PC-3 (cell line): ENCODE measurements around the gene SRGAP2. TPM values are rescaled to one million over a fixed set of nuclear protein-coding genes. Genes with fewer than 3 reads are reported as not detected.
"Not testable (repeated sequence)": the region's sequence is repeated elsewhere in the genome, so short reads cannot be mapped to it uniquely, and the experiment has no call there.

ENCODE experiments used
- ATAC-seq: fragments of 200-7000 bp; cut with Tn5 transposase; 2 replicates; pipeline ENCODE4 v1.9.1; 2020; ENCODE audit warnings: mild to moderate bottlenecking, moderate library complexity
- BruUV-seq: library from RNA; stranded (reverse); fragments of 400-500 nt; replicated peaks from 2 replicates; lab custom pipeline; 2021; lab: Mats Ljungman, UMichigan
- CTCF ChIA-PET: fragments of 300-600 bp; sonication (Branson Sonifier 250); formaldehyde crosslinking; loops from one replicate; lab custom pipeline; 2022; ENCODE audit warnings: antibody characterized with exemption; lab: Charles Lee
- POLR2A ChIA-PET: fragments of 300-600 bp; sonication (Branson Sonifier 250); formaldehyde crosslinking; loops from one replicate; lab custom pipeline; 2022; ENCODE audit warnings: antibody characterized with exemption; ENCODE audit not compliant: unreplicated experiment; lab: Charles Lee
- DNase-seq: peaks from one replicate; pipeline ENCODE4 v3.0.0-alpha.2; 2015
- H2AFZ ChIP-seq: fragments of 300-600 bp; sonication (generic); 2 replicates; pipeline ENCODE4 v1.6.0; 2016; ENCODE audit warnings: antibody characterized with exemption, low read length
- H3F3A ChIP-seq: fragments of 300-600 bp; sonication (generic); one replicate; pipeline ENCODE4 v1.6.0; 2017; ENCODE audit warnings: antibody characterized with exemption, low read length, control low read depth, mild to moderate bottlenecking; ENCODE audit not compliant: unreplicated experiment
- H3K27ac ChIP-seq: fragments of 300-600 bp; sonication (generic); 2 replicates; pipeline ENCODE4 v1.5.1; 2016; ENCODE audit warnings: mild to moderate bottlenecking, low read length
- H3K27me3 ChIP-seq: fragments of 300-600 bp; sonication (generic); 2 replicates; pipeline ENCODE4 v1.6.1; 2016; ENCODE audit warnings: low read length, mixed read lengths
- H3K36me3 ChIP-seq: fragments of 300-600 bp; sonication (generic); 2 replicates; pipeline ENCODE4 v1.6.1; 2016; ENCODE audit warnings: low read depth, mixed run types, low read length, mixed read lengths
- H3K4me1 ChIP-seq: fragments of 300-600 bp; sonication (generic); 2 replicates; pipeline ENCODE4 v1.5.1; 2016; ENCODE audit warnings: low read length; ENCODE audit not compliant: insufficient read depth
- H3K4me2 ChIP-seq: fragments of 300-600 bp; sonication (generic); 2 replicates; pipeline ENCODE4 v1.6.0; 2016; ENCODE audit warnings: low read length
- H3K4me3 ChIP-seq: fragments of 300-600 bp; sonication (generic); 2 replicates; pipeline ENCODE4 v1.5.1; 2016; ENCODE audit warnings: mild to moderate bottlenecking, low read length, mixed read lengths
- H3K79me2 ChIP-seq: fragments of 300-600 bp; sonication (generic); 2 replicates; pipeline ENCODE4 v1.6.1; 2017; ENCODE audit warnings: low read length, mixed read lengths
- H3K9ac ChIP-seq: fragments of 300-600 bp; sonication (generic); 2 replicates; pipeline ENCODE4 v1.6.0; 2016; ENCODE audit warnings: mild to moderate bottlenecking, low read length
- H3K9me2 ChIP-seq: fragments of 300-600 bp; sonication (generic); replicated peaks from 2 replicates; pipeline ENCODE4 v1.6.1; 2016; ENCODE audit warnings: mixed run types, low read length, mixed read lengths
- H3K9me3 ChIP-seq: fragments of 300-600 bp; sonication (generic); 2 replicates; pipeline ENCODE4 v1.6.1; 2016; ENCODE audit warnings: low read length, mixed read lengths
- H4K20me1 ChIP-seq: fragments of 300-600 bp; sonication (generic); 2 replicates; pipeline ENCODE4 v1.6.1; 2016; ENCODE audit warnings: low read length, mixed read lengths
- intact Hi-C: fragments of 100-400 bp; cut with micrococcal nuclease; formaldehyde crosslinking; loops from 2 replicates; pipeline ENCODE4 v1.9.0; 2023
- total RNA-seq: library from RNA; depleted of rRNA; stranded (reverse); fragments of >200 nt; gene quantifications from 2 replicates; pipeline ENCODE4 v1.2.3, GENCODE V29; 2014

The SRGAP2 gene
- total RNA-seq, 1 experiment from 2014 or later = 69.1 TPM

DNA sequence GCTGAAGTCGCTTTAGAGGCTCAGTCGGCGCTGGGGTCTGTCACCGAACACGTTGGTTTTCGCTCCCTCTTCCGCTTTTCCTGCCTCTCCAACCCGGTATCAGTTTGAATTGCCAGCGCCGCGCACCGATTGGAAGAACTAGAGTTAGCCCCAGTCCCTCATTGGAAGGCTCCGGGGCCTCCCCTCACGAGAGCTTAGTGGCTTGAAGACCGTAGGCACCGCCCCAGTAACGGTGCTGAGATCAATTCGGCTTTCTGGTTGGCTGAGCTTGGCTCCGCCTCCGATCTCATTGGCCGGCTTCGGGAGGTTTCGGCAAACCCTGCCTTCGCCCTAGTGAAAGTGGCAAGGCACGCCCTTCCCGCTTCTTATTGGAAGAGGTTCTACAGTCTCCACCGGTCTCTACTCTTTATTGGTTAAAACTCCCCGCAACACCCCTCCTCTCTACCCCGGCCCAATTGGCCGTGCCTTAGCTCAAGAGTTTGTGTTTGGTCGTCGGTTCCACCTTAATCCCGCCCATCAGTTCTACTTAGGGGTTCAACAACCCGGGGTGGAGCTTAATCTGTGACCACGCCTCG is 465 bp upstream of the SRGAP2 start, which contains the start of gene FAM72A:
TSS of gene FAM72A (minus strand) at position 51 of the 575 bp plus-strand sequence. CDS start 814 bp downstream, outside the sequence.
- POLR2A ChIA-PET, H3F3A ChIP-seq, H4K20me1 ChIP-seq, H3K27me3 ChIP-seq, H3K79me2 ChIP-seq, CTCF ChIA-PET, H3K27ac ChIP-seq, H3K36me3 ChIP-seq, H3K9me3 ChIP-seq, intact Hi-C loops, H3K9me2 ChIP-seq, H3K4me1 ChIP-seq, BruUV-seq: not testable (repeated sequence)
- H3K4me2 ChIP-seq = peak within 1 kb of the TSS; percentile 63
- 0 out of 2 replicates have a peak within 1 kb of the TSS, but pooled peaks have one; percentile 27 for H3K9ac ChIP-seq
- DNase-seq = peak; percentile 100
- peak; percentile 80 for ATAC-seq
- H3K4me3 ChIP-seq = peak within 1 kb of the TSS; percentile 64
- 0 out of 2 replicates have a peak within 1 kb of the TSS, but pooled peaks have one; percentile 54 for H2AFZ ChIP-seq

- POLR2A ChIA-PET = not testable (repeated sequence)
These were observed 794 bp downstream of the SRGAP2 start for GRCh38 chr1:206204159-206204511.

DNA sequence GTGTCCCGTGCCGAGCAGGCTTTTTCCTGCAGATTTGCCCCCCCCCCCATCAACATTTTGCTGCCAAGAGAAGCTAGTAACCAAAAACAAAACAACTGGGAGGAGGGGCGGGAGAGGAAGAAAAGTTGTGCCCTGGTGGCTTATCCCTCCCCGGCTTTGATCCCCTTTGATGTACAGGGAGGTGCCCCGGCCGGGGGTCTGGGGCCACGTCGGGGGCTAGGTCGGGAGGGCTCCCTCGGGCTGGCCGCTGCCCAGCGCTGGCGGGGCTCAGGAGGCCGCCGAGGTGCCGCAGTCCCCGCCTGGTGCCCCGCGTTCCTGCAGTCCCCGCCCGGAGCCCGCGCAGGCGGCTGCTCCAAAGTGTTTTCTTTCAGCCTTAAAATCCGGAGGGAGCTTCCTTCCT is 1.5 kb downstream of the SRGAP2 start:
- H4K20me1 ChIP-seq, H3K79me2 ChIP-seq, H2AFZ ChIP-seq, H3K36me3 ChIP-seq, H3K9me2 ChIP-seq, H3K27ac ChIP-seq, BruUV-seq, H3K9me3 ChIP-seq, H3K4me1 ChIP-seq, intact Hi-C loops, POLR2A ChIA-PET, H3K27me3 ChIP-seq, H3F3A ChIP-seq, H3K9ac ChIP-seq, CTCF ChIA-PET, ATAC-seq: not testable (repeated sequence)
- H3K4me3 ChIP-seq = peak overlapping the region; percentile 74
- peak overlapping the region; percentile 85 for H3K4me2 ChIP-seq
- peak; percentile 1 for DNase-seq

More at GRCh38 chr1:206204159-206204511, 794 bp downstream of the SRGAP2 start:
- H3K27me3 ChIP-seq, H3K79me2 ChIP-seq, DNase-seq, H3K9me2 ChIP-seq, H3K9ac ChIP-seq, H3K4me1 ChIP-seq, intact Hi-C loops, H4K20me1 ChIP-seq, H3K36me3 ChIP-seq, H2AFZ ChIP-seq, CTCF ChIA-PET, H3K9me3 ChIP-seq, H3K27ac ChIP-seq, BruUV-seq, H3K4me2 ChIP-seq, ATAC-seq, H3F3A ChIP-seq: not testable (repeated sequence)
- H3K4me3 ChIP-seq = peak overlapping the region; percentile 63

DNA sequence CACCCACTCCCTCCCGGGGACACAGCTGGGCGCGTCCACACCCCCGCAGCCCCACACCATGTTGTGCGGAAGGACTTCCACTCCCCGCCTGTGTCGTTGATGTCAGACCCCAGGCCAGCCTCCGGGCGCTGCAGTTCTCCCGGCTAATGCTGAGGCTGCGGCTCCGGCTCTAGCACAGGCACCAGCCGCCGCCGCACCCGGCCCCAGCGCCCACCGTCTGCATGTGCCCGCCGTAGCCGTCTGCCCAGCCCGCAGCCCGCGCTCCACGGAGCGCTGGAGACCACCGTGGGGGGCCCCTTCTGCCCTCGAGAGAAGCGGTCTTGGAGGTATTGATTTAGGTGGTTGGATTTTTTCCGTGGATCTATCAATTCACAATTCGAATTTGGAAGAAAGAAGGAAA is 2.2 kb downstream of the SRGAP2 start:
- Histone ChIP-seq H3K4me2 (peak overlapping the region; percentile 69), H3K4me3 (peak overlapping the region; percentile 61)
- H3F3A ChIP-seq, POLR2A ChIA-PET, H3K9me2 ChIP-seq, H3K79me2 ChIP-seq, H3K36me3 ChIP-seq, intact Hi-C loops, H3K27me3 ChIP-seq, H2AFZ ChIP-seq, CTCF ChIA-PET, BruUV-seq, H3K27ac ChIP-seq, H3K4me1 ChIP-seq, H3K9me3 ChIP-seq, DNase-seq, ATAC-seq, H3K9ac ChIP-seq, H4K20me1 ChIP-seq: not testable (repeated sequence)

GRCh38 chr1:206210802-206211201 is 7.5 kb downstream of the SRGAP2 start:
- intact Hi-C loops, H3K27me3 ChIP-seq, H2AFZ ChIP-seq, H3K9ac ChIP-seq, H4K20me1 ChIP-seq, H3K9me3 ChIP-seq, ATAC-seq, BruUV-seq, CTCF ChIA-PET, H3K27ac ChIP-seq, H3K36me3 ChIP-seq, POLR2A ChIA-PET, H3K4me1 ChIP-seq, H3K79me2 ChIP-seq, H3K9me2 ChIP-seq, H3K4me2 ChIP-seq, H3F3A ChIP-seq, H3K4me3 ChIP-seq: not testable (repeated sequence)
- peak; percentile 0 for DNase-seq

- H3K4me1 ChIP-seq, H3K9ac ChIP-seq, H3K79me2 ChIP-seq, H4K20me1 ChIP-seq, H3F3A ChIP-seq, H3K27me3 ChIP-seq, DNase-seq, BruUV-seq, ATAC-seq, H3K9me2 ChIP-seq, CTCF ChIA-PET, H2AFZ ChIP-seq, H3K4me3 ChIP-seq, H3K4me2 ChIP-seq, H3K9me3 ChIP-seq, H3K36me3 ChIP-seq, H3K27ac ChIP-seq, intact Hi-C loops, POLR2A ChIA-PET: not testable (repeated sequence)
These were observed 12.5 kb downstream of the SRGAP2 start for GRCh38 chr1:206215600-206216392.
